Measurements from ENCODE around the gene DNAJC11. TPM values are rescaled to one million over a fixed set of nuclear protein-coding genes. Genes with fewer than 3 reads are reported as not detected.

The DNAJC11 gene
- total RNA-seq, 1 donor from 2014 or later = 36.4 TPM

DNA sequence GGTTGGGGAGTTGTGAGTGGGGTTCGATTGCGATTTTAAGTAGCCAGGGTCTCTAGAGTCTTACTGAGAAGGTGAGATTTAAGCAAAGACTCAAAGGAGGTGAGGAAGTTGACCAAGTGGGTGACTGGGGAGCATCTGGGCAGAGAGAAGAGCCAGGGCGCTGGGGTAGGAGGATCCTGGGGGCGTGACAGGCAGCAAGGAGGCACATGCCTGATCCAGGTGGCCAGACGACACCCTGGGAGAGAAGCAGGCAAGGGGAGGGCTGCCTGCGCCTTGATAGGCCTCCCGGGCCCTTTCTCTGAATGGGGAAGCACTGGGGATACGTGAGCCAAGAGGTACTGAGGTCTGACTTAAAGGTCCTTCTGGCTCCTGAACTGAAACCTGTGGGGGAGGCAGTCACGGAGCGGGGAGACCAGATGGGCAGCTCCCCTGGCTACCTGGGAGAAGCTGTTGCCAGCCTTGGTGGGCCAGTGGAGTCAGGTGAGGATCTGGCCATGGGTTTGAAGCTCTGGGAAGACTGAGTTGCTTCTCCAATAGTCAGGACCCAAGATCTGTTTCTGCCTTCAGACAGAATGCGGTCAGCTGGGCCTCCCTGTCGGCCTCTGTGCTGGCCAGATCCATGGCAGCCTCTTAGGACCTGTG is 116.4 kb downstream of the DNAJC11 start:
- TF ChIP-seq, protein P1, sequence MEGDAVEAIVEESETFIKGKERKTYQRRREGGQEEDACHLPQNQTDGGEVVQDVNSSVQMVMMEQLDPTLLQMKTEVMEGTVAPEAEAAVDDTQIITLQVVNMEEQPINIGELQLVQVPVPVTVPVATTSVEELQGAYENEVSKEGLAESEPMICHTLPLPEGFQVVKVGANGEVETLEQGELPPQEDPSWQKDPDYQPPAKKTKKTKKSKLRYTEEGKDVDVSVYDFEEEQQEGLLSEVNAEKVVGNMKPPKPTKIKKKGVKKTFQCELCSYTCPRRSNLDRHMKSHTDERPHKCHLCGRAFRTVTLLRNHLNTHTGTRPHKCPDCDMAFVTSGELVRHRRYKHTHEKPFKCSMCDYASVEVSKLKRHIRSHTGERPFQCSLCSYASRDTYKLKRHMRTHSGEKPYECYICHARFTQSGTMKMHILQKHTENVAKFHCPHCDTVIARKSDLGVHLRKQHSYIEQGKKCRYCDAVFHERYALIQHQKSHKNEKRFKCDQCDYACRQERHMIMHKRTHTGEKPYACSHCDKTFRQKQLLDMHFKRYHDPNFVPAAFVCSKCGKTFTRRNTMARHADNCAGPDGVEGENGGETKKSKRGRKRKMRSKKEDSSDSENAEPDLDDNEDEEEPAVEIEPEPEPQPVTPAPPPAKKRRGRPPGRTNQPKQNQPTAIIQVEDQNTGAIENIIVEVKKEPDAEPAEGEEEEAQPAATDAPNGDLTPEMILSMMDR (IDR thresholded peaks at IDR 0.05) = no peak
- H3K36me3 ChIP-seq = peaks cover 37% of the 10 kb centered on the region
- H3K9me3 ChIP-seq = no peaks in the 10 kb centered on the region
- intact Hi-C loops (cut with DNase I) = no loop called here
- no peak overlapping the region for H3K4me3 ChIP-seq
- no peak for ATAC-seq
- no peaks in the 10 kb centered on the region for H3K27me3 ChIP-seq (ENCODE audit: low read depth)
- H3K4me1 ChIP-seq = peaks cover 49% of the 10 kb centered on the region
- no peak overlapping the region for H3K27ac ChIP-seq
- no peak for DNase-seq

Other genes with a start within 250 kb of the DNAJC11 start
- 8.2 TPM for gene TNFRSF25, start 235.6 kb downstream of the DNAJC11 start, total RNA-seq
- gene PLEKHG5, start 210.1 kb downstream of the DNAJC11 start, total RNA-seq = 9.5 TPM
- 19.4 TPM for gene NOL9, start 147.3 kb downstream of the DNAJC11 start, total RNA-seq
- gene TAS1R1, start 146.5 kb downstream of the DNAJC11 start, total RNA-seq = 0.27 TPM
- gene ZBTB48, start 121.8 kb downstream of the DNAJC11 start, total RNA-seq = 36.5 TPM
- 22.6 TPM for gene KLHL21, start 98.9 kb downstream of the DNAJC11 start, total RNA-seq
- 10.2 TPM for gene PHF13, start 88.1 kb downstream of the DNAJC11 start, total RNA-seq
- 15.7 TPM for gene THAP3, start 76.9 kb downstream of the DNAJC11 start, total RNA-seq
- gene CAMTA1, start 83.6 kb upstream of the DNAJC11 start, total RNA-seq = 47.9 TPM